G401.6 (cell line): Measurements from ENCODE around the gene MBD3L1.

Experiments used
- FAIRE-seq: peaks from 2 replicates; lab custom pipeline; 2012; peaks lifted over from hg19 to GRCh38; lab: Jason Lieb, UNC

Gene MBD3L1

DNA sequence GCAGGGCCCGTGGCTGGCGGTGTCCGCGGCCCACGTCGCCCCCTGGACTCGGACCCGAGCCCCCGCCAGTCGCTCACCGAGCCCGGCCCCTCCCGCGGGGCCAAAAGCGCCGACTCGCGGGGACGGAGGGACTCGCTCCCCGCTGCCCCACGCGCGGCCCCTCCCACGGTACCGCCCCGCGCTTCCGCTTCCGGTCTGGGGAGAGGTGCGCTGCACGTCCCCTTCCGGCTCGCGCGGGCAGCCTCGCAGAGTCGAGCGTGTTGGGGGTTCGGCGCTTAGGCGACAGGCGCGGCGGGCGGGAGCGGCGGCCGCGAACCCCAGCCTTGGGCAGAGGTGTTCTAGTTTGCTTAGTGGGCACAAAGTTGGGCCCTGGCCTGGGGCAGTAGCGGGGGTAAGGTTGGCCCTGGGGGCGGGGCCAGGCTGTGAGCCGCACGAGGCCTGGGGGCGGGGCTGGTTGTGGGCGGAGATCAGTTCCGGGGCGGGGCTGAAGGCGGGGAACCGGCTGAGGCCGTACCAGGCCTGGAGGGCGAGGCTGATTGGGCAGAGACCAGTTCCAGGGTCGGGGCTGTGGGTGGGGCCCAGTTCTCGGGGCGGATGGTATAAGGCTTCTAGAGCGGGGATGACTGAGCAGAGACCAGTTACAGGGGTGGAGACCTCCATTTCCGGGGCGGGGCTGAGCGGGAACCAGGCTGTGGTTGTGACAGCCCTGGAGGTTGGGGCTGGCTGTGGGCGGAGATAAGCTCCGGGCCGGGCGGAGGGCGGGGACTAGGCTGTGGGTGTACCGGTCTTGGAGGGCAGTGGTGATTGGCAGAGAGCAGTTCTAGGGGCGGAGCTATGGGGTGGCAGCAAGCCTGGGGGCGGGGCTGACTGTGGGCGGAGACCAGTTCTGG lies at the start of gene MBD3L1, which contains the start of gene ZNF558:
MBD3L1 (plus strand) TSS at position 246 of the 890 bp plus-strand sequence. CDS start 10,302 bp downstream, outside the sequence.
ZNF558 (minus strand) TSS at position 173 of the 890 bp plus-strand sequence. CDS start 9,645 bp downstream, outside the sequence.
- peak; percentile 94 for FAIRE-seq

DNA sequence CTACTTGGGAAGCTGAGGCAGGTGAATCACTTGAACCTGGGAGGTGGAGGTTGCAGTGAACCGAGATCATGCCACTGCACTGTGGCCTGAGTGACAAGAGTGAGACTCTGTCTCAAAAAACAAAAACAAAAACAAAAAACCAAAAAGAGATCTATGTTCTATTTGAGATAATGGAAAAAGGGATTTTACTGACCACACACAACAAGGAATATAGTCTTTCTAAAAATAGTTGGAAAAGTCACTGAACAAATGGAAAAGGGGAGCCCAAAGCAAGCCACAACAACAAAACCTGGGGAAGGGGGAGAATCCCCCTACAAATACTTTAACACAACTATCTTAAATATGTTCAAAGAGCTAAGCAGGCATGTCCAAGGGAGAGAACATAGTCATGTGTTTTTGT lies 37.4 kb upstream of the MBD3L1 start:
- FAIRE-seq, result no peak

- FAIRE-seq, result no peak
Measured at GRCh38 chr19:8806661-8807060, 25.5 kb upstream of the MBD3L1 start.

DNA sequence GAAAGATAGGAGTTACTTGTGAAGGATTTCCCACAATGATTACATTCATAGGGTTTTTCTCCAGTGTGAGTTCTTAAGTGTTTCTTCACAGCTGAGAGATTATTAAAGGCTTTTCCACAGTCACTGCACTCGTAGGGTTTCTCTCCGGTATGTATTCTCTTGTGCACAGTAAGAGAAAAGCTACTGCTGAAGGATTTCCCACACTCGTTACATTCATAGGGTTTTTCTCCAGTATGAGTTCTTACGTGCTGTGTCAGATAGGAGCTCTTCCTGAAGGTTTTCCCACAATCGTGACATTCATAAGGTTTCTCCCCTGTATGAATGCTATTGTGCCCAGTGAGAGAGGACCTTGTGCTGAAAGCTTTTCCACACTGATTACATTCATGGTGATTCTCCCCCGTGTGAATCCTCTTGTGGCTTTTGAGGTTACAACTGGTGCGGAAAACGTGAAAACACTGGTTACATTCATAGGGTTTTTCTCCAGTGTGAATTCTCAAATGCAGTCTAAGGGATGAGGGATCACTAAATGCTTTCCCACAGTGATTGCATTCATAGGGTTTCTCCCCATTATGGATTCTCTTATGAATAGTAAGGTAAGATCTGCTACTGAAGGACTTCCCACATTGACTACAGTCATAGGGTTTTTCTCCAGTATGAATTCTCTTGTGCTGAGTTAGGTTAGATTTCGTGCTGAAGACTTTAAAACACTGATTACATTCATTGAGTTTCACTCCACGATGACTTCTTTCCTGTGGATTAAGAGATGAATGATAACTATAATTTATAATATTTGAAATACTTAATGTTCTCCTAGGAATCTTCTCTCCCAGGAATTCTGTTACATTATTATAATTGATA lies 20.6 kb upstream of the MBD3L1 start:
- FAIRE-seq, result no peak

DNA sequence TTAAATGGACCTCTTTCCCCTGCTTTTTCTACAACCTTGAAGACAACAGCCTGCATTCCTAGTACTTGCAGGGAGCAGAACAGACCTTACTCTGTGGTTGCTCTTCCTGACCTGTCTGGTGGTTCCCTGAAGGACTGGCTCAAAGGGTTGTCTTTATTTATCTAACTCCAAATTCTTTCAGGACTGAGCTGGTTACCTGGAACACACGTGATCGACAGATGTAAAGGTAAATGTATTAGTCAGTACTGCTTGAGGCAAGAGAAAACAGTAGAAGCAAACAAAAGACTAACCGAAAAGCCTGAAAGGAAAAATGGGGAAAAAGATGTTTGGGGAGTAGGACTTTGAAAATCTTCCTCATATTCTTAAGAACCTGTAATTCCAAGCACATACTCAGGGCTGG lies 18.0 kb upstream of the MBD3L1 start:
- FAIRE-seq, result no peak

DNA sequence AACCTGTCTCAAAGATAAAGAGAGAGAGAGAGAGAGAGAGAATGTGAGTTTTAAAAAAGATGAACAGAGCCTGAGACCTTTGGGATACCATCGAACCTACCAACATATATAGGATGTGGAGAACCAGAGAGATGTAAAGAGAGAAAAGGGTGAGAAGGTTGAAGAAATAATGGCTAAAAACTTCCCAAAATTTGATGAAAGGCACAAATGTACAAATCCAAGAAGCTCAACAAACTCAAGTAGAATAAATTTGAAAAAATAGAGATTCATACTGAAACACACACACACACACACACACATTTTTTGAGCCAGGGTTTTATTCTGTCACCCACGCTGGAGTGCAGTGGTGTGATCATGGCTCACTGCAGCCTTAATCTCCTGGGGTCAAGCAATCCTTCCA lies 16.4 kb upstream of the MBD3L1 start:
- FAIRE-seq, result no peak

GRCh38 chr19:8820234-8820633 lies 11.9 kb upstream of the MBD3L1 start:
- no peak for FAIRE-seq

GRCh38 chr19:8821748-8822241 lies 10.4 kb upstream of the MBD3L1 start:
- no peak for FAIRE-seq

- FAIRE-seq, result no peak
Measured at GRCh38 chr19:8826371-8826770, 5.8 kb upstream of the MBD3L1 start.

GRCh38 chr19:8827277-8827676 lies 4.9 kb upstream of the MBD3L1 start:
- no peak for FAIRE-seq

DNA sequence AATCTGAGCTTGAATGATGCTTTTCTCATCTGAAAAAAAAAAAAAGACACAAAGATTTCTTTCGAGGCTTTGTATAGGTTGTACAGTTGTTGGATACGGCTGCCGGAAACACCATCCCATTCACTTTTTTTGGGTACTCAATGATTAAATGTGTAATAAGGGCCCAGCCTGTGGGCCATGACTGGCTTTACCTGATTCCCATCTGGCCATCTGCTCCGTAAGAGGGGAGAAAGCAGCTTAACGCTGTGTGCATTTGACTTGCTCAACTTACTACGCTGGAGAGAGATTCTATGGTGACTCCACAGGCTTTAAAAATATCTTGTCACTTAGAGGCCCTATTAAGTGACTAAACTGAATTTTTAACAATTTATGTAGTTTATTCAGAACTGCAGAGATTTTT lies 804 bp upstream of the MBD3L1 start:
- FAIRE-seq, result no peak

- FAIRE-seq, result no peak
Measured at GRCh38 chr19:8831832-8832131, 395 bp upstream of the MBD3L1 start.

- no peak for FAIRE-seq
Measured at GRCh38 chr19:8835446-8835845, 3.3 kb downstream of the MBD3L1 start.

DNA sequence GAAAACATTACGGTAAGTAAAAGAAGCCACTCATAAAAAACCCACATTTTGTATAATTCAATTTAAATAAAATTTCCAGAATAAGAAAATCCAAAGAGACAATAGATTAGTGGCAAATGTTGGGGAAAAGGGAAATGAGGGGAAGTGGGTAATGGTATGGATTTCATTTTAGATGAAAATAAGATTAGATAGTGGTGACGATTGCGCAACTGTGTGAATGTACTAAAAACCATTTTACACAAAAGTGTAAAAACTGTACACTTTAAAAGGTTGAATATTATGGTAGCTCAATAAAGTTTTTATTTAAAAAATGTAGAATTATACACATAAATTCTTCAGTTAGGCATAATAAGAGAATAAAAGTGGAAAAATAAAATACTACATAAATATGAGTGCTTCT lies 3.7 kb downstream of the MBD3L1 start:
- FAIRE-seq, result no peak

- no peak for FAIRE-seq
Measured at GRCh38 chr19:8840708-8841107, 8.5 kb downstream of the MBD3L1 start.

DNA sequence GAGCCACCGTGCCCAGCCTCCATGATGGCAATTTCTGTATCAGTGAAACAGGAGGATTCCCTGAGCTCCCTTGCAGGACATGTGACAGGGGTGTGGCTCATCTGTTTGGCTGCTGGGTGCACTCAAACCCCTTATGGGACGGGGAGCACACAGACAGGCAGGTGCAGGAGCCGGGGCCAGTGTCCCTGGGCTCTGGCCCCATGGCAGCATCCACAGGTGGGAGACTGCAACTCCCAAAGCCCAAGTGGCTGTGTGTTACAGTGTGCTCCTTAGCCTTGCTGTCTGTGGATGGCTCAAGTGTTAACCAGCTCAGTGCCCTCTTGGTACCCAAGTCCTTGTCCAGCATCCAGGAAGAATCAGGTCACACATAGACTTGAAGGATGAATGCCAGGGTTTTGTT lies 14.6 kb downstream of the MBD3L1 start:
- FAIRE-seq, result no peak

GRCh38 chr19:8849232-8849631 lies 17.1 kb downstream of the MBD3L1 start:
- FAIRE-seq, result no peak

GRCh38 chr19:8850488-8850887 lies 18.3 kb downstream of the MBD3L1 start:
- no peak for FAIRE-seq

- FAIRE-seq, result no peak
Measured at GRCh38 chr19:8858260-8858659, 26.1 kb downstream of the MBD3L1 start.

GRCh38 chr19:8866344-8866743 lies 34.2 kb downstream of the MBD3L1 start:
- FAIRE-seq, result no peak

DNA sequence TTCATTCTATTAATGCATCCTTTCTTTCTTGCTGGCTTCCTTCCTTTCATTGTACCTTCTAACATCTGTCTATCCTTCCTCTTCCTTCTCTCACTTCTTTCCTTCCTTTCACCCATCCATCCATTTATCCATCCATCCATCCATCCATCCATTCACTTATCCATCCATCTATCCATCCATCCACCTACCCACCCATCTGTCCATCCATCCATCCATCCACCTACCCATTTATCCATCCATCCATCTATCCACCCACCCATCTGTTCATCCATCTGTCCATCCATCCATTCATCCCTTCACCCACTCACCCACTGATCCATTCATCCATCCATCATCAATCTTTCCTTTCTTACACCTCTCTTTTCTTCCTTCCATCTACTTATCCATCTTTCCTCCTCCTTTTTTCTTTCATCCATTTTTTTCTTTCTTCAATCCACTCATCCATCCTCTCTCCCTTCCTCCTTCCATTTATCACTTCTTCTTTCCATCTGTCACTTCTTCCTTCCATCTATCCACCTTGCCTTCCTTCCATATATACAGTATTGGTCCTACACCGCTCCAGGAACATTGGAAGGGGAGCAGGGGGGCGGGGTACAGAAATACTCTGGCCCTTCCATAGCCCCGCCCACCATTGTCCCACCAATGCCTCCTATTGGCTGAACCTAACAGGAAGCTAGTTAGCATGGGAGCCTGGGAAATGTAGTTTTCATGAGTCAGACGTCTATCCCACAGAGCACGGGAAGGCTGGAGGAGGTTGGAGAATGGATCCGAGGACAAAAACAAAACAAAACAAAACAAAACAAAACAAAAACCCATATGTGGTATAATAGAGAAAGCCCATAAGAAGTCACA lies 45.9 kb downstream of the MBD3L1 start:
- FAIRE-seq, result no peak

DNA sequence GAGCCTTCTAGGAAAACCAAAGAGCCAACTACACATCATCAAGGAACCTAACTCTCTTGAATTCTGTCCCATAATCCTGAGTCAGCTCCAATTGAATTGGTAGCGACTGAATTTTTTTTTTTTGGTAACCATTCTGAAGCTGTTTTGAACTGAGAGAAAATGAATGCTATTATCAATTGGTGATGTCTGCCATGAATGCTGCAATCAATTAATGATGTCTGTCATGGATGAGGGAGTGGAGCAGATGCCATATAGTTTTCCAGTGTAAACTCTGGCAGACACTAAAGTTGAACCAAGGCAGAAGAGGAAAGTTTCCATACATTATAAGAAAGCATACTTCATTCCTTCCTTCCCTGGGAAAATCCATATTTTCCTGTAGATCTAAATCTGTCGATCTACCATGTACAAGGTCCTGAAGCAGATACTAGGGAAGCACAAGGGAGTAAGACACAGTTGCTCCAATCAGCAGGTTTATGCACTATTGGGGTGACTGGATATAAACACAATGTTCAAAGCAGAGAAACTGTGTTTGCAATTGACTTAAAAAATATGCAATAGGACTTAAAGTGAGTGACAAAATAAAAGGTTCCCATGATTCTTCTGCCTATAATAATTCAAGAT lies 48.8 kb downstream of the MBD3L1 start:
- no peak for FAIRE-seq
